GM19240 (cell line): ENCODE results near the gene NELFE.

ENCODE experiments used
- DNase-seq: peaks from one replicate; pipeline ENCODE4 v3.0.0; 2011; ENCODE audit warnings: low spot score; ENCODE audit not compliant: insufficient read length

Gene NELFE

GRCh38 chr6:31972709-31973350 lies 14.1 kb upstream of the NELFE start:
- no peak for DNase-seq

DNA sequence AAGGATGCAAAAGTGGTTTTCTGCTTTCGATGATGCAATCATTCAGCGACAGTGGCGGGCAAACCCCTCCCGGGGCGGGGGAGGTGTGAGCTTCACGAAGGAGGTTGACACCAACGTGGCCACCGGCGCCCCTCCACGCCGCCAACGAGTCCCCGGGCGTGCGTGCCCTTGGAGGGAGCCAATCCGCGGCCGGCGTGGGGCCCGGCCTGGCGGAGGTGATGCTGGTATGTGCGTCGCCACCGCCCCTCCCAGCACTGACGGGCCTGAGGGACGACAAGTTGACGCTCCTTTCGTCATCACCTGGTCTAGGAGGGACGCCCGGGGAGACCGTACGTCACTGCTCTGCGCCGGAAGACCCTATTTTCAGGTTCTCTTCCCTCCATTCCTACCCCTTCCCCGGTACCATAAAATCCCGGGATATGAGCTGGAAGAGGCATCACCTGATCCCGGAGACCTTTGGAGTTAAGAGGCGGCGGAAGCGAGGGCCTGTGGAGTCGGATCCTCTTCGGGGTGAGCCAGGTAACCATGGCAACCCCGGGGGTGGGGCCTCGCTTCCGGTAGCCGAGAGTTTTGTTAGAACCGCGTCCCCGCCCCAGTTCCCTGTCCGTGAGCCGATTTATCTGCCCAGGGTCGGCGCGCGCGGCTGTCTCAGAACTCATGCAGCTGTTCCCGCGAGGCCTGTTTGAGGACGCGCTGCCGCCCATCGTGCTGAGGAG lies 13.4 kb upstream of the NELFE start, which contains the start of gene DXO:
Gene DXO (minus strand): TSS at position 146 of the 716 bp plus-strand sequence. CDS start 463 bp downstream, outside the sequence.
- DNase-seq = peak; percentile 100

DNA sequence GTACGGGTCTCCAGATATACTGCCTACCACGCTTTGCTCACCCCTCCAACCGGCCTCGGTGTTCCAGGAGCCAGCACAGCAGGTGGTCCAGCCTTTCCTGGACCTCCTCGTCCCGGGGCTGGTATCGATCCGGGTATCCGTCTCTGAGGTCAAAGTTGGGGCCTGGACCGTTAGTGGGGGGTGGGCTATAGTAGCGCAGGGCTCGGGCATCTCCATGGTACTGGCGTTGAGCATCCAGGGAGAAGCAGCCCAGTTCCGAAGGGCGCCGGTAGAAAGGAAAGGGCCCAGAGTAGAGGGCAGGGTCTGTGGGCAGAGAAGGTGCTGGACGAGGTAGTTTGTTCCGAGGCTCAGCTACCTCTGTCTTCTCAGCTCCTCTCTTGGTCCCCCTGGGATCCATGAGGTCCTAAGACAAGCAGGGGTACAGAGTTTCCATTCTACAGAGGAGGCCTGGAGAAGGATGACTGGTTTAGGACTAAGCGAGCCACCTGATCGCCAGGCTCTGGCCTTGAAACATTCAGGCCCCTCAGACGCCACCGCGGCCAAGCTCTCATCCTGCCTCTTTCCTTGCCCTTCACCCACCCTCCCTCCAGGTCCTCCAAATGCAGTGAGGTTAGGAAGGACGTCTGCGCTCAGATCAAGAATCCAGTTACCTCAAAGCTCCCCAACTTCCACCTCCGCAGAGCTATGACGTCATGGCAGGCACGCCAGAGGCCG lies 12.7 kb upstream of the NELFE start:
- DNase-seq = no peak

DNA sequence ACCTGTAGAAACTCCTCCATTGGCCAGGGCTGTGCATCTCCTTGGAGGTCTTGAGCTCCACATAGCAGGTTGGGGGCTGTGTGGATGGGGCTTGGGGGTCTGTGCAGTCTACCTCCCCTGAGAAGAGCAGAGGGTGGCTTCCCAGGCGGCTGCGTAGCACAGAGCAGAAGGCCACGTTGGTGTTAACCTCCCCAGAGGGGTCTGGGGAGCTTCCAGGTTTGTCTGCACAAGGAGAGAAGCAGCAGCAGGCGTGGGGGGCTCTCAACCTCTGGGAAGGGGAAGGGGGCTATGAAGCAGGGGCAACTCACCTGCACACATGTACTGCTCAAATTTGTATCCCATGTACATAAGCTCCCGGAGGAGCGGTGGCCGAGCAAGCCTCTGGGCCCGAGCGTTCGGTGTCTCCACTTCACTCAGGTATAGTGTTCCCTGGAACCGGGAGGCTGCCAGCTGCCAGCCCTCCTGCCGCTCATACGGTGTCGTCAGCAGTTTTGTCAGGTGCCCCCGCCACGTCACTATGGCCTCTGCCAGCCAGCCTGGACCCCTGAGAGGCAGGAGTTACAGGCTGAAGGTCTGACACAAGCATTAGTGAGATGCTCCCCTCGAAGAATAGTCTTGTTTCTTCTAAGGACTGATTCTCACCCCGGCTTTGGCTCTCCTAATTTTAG lies 12.0 kb upstream of the NELFE start:
- DNase-seq = no peak

DNA sequence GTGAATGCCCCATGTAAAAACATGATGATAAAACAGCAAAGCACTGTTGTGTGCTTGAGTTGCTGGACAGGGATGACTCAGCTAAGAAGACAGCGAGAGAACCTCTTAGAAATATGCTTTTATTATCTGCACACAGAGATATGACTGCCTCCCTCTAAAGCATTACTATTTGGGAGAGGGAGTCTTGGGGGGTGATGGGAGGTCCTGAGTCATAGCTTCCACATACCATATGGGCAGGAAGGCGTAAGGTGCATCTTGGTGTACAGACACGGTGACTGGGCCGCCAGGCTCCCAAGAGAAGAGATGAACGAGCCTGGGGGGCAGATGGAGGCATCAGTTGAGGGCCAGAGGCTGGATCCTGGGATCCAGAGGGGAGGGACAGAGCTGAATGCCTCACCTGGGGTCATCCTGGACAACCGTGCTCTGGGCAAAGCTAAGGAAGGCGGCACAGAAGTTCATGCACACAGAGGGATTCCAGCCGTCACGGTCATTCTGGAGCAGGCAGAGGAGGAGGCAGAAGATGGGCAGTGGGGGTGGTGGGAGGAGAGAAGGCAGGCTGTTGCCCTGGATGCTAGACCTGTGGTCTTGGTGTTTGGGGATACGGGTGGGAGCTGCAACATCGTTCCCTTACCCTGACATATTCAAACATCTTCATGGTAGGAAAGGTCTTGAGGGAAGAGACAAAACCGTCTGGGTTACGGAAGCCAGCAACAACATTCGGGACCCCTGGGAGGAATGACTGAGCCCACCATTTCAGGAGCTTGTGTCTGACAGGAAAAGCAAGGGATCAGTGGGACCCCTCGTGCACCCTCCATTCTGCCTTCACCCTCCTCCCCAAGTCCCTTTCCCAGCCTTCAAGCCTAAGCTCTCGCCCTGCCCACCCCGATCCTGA lies 11.2 kb upstream of the NELFE start:
- DNase-seq = no peak

DNA sequence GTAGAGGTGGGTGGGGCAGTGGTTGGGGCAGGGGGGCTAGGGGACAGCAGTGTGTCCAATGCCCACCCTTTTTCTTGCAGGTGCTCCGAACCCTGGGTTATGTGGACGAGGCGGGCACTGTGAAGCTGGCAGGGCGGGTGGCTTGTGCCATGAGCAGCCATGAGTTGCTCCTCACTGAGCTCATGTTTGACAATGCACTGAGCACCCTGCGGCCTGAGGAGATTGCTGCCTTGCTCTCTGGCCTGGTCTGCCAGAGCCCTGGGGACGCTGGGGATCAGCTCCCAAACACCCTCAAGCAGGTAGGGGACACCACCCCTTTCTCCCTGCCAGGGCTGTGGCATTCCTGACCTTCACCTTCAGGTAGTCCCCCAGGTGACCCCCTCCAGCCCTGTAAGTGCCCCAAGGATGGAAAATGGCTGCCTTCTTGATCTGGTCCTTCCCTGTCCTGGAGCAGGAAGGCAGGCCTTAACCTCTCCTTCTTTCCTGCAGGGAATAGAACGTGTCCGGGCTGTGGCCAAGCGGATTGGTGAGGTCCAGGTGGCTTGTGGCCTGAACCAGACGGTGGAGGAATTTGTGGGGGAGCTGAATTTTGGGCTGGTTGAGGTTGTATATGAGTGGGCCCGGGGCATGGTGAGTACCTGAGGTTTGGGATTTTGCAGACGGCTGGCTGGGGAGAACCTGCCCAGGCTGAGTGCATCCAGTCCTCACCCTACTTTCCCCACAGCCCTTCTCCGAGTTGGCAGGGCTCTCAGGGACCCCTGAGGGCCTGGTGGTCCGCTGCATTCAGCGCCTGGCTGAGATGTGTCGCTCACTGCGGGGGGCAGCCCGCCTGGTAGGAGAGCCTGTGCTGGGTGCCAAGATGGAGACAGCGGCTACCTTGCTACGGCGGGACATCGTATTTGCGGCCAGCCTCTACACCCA lies 10.3 kb upstream of the NELFE start:
- DNase-seq = no peak

- no peak for DNase-seq
These were observed 9.6 kb upstream of the NELFE start for GRCh38 chr6:31968326-31968725.

DNA sequence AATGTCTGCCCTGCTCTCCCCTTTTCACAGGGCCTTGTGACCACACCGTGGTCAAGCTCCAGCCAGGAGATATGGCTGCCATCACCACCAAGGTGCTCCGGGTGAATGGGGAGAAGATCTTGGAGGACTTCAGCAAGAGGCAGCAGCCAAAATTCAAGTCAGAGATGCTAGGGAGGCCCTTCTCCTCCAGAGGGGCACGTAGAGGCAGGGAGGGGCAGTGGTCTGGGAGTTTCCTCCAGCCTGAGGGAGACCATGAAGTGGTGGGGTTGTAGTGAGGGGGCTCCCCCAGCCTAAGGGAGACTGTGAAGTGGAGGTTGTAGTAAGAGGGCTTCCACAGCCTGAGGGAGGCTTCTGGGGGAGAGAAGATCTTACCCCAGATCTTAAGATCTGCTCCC lies 9.2 kb upstream of the NELFE start:
- no peak for DNase-seq

GRCh38 chr6:31966997-31967925 lies 8.5 kb upstream of the NELFE start:
- DNase-seq = no peak

GRCh38 chr6:31966506-31966905 lies 7.7 kb upstream of the NELFE start:
- no peak for DNase-seq

DNA sequence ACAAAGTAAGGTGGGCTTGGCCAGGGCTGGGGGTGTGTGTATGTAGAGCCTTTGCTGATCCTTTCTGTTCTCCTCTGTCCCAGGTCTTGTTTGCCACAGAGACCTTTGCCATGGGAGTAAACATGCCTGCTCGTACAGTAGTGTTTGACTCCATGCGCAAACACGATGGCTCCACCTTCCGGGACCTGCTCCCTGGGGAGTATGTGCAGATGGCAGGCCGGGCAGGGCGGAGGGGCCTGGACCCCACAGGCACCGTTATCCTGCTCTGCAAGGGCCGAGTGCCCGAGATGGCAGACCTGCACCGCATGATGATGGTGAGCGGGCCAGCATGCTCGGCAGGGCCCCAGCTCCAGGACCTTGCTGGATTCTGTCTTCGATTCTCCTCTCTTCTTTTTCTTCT lies 6.9 kb upstream of the NELFE start:
- no peak for DNase-seq

GRCh38 chr6:31963921-31964320 lies 5.2 kb upstream of the NELFE start:
- DNase-seq = no peak

GRCh38 chr6:31961616-31962015 lies 2.8 kb upstream of the NELFE start:
- no peak for DNase-seq

GRCh38 chr6:31958412-31958740 lies 395 bp downstream of the NELFE start:
- no peak for DNase-seq

DNA sequence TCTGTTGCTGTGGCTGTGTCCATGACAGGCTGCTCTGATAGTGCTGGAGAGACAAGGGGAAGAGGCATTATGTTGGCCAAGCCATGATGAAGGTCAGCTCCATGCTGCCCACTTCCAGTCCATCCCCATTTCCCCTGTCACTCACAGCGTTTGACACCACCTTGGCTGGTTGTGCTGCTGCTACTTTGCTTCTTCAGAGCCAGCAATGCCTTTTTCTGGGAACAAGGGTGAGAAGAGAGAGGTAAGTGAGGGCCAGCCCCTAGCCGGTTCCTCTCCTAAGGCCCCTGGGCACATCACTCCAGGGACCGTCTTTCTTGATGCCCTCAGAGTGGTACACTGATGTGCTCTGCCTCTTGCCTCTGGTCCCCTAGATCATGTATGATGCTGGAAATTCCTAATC lies 2.0 kb downstream of the NELFE start:
- no peak for DNase-seq

GRCh38 chr6:31954511-31954910 lies 4.3 kb downstream of the NELFE start:
- DNase-seq = no peak

DNA sequence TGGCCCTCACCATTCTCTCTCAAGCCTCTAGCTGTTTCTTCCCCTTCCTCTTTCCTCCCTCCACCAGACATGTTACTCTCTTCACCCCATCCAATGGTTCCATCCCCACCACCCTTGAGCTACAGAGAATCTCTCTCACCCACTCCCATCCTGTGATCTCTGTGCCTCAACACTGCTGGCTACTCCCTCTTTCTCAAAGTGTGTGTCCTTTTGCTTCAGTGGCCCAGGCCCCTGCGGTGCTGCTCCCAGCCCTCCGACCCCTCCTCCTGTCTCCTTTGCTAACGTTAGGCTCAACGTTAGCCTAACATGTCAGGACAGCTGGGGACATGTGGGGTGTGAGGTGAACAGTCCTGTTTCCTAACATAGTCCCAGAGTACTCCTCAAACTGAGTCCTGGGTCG lies 5.9 kb downstream of the NELFE start:
- DNase-seq = no peak

- DNase-seq = no peak
These were observed 6.5 kb downstream of the NELFE start for GRCh38 chr6:31952140-31952805.
